ENCODE data around the gene UNC13A. TPM values are rescaled to one million over a fixed set of nuclear protein-coding genes. Genes with fewer than 3 reads are reported as not detected.
A peak's percentile ranks its signal among the peaks of the same experiment; 100 is the strongest.

Gene UNC13A
- total and polyA plus RNA-seq, 2 of the 8 experiments (the other 6 are each of a cell fraction or from before 2014, with no cell fraction given) = 13.1 to 47.6 TPM

- TF ChIP-seq SAP30 (IDR thresholded peaks at IDR 0.05; ENCODE audit: insufficient read depth, insufficient replicate concordance, low read length) (no peak), RXRA (IDR thresholded peaks at IDR 0.05; ENCODE audit: insufficient read depth, low read depth, low read length) (no peak), CHD7 (IDR thresholded peaks at IDR 0.05; ENCODE audit: insufficient replicate concordance, low read length) (no peak), EGR1 (IDR thresholded peaks at IDR 0.05; ENCODE audit: borderline replicate concordance, low read depth, low read length) (no peak), SIRT6 (IDR thresholded peaks at IDR 0.05; ENCODE audit: low read length) (no peak), POLR2A (IDR thresholded peaks at IDR 0.05; ENCODE audit: control extremely low read depth in 1 of 2, low read depth in 2 of 2, low read length in 2 of 2) (peak in 1 of 2 experiments; percentile 89; a peak in 2 of 3 replicates), MAFK (IDR thresholded peaks at IDR 0.05; ENCODE audit: low read depth, low read length) (no peak)
Observed at GRCh38 chr19:17718947-17719711, 31.0 kb upstream of the UNC13A start, which contains the start of gene MAP1S (continued).
